ENCODE measurements around the gene COPS4.
"Not testable (repeated sequence)": the region's sequence is repeated elsewhere in the genome, so short reads cannot be mapped to it uniquely, and the experiment has no call there.

The COPS4 gene

GRCh38 chr4:83046693-83047473, 11.9 kb downstream of the COPS4 start:
- H3K27ac ChIP-seq = no peak overlapping the region
- no peak overlapping the region for H3K4me3 ChIP-seq
- H3K36me3 ChIP-seq = peaks cover 43% of the 10 kb centered on the region
- no peak for TF ChIP-seq Cebpa-rat (IDR thresholded peaks at IDR 0.05)
- no peaks in the 10 kb centered on the region for H3K4me1 ChIP-seq
- H3K9me3 ChIP-seq = no peaks in the 10 kb centered on the region
- no peaks in the 10 kb centered on the region for H4K20me1 ChIP-seq
- H3K27me3 ChIP-seq = no peaks in the 10 kb centered on the region
- no peak overlapping the region for H3K9ac ChIP-seq
- no peak overlapping the region for H3K4me2 ChIP-seq

- peaks cover 60% of the 10 kb centered on the region for H3K36me3 ChIP-seq
- not testable (repeated sequence) for H3K27ac ChIP-seq, H3K9me3 ChIP-seq, H3K9ac ChIP-seq, H3K4me2 ChIP-seq, H3K27me3 ChIP-seq, H3K4me1 ChIP-seq, H3K4me3 ChIP-seq, H4K20me1 ChIP-seq
Measured at GRCh38 chr4:83048781-83049180, 13.8 kb downstream of the COPS4 start.

- Histone ChIP-seq H3K4me2 (no peak overlapping the region), H3K9ac (no peak overlapping the region), H4K20me1 (no peaks in the 10 kb centered on the region), H3K4me1 (no peaks in the 10 kb centered on the region), H3K36me3 (peaks cover 71% of the 10 kb centered on the region), H3K9me3 (no peaks in the 10 kb centered on the region), H3K27ac (no peak overlapping the region), H3K4me3 (no peak overlapping the region), H3K27me3 (no peaks in the 10 kb centered on the region)
- no peak for TF ChIP-seq Cebpa-rat (IDR thresholded peaks at IDR 0.05)
Measured at GRCh38 chr4:83054928-83055327, 19.9 kb downstream of the COPS4 start.

GRCh38 chr4:83062739-83063138, 27.8 kb downstream of the COPS4 start:
- Histone ChIP-seq H3K36me3 (peaks cover 84% of the 10 kb centered on the region), H3K27ac (no peak overlapping the region), H3K27me3 (no peaks in the 10 kb centered on the region), H4K20me1 (no peaks in the 10 kb centered on the region), H3K9me3 (no peaks in the 10 kb centered on the region), H3K4me1 (peaks cover 7% of the 10 kb centered on the region), H3K4me2 (no peak overlapping the region), H3K9ac (no peak overlapping the region), H3K4me3 (no peak overlapping the region)
- no peak for TF ChIP-seq Cebpa-rat (IDR thresholded peaks at IDR 0.05)

- H3K27ac ChIP-seq = no peak overlapping the region
- no peaks in the 10 kb centered on the region for H3K9me3 ChIP-seq
- no peaks in the 10 kb centered on the region for H4K20me1 ChIP-seq
- H3K4me1 ChIP-seq = peaks cover 7% of the 10 kb centered on the region
- TF ChIP-seq Cebpa-rat (IDR thresholded peaks at IDR 0.05) = no peak
- peaks cover 90% of the 10 kb centered on the region for H3K36me3 ChIP-seq
- no peak overlapping the region for H3K4me3 ChIP-seq
- H3K9ac ChIP-seq = no peak overlapping the region
- H3K4me2 ChIP-seq = no peak overlapping the region
- H3K27me3 ChIP-seq = no peaks in the 10 kb centered on the region
Measured at GRCh38 chr4:83065266-83065665, 30.3 kb downstream of the COPS4 start.

- Histone ChIP-seq H3K4me2 (peak overlapping the region; percentile 26), H3K27ac (no peak overlapping the region), H3K9me3 (no peaks in the 10 kb centered on the region), H3K36me3 (peaks cover 93% of the 10 kb centered on the region), H3K27me3 (no peaks in the 10 kb centered on the region), H3K9ac (no peak overlapping the region), H3K4me1 (peaks cover 7% of the 10 kb centered on the region), H4K20me1 (no peaks in the 10 kb centered on the region), H3K4me3 (no peak overlapping the region)
- no peak for TF ChIP-seq Cebpa-rat (IDR thresholded peaks at IDR 0.05)
Measured at GRCh38 chr4:83067058-83067639, 32.2 kb downstream of the COPS4 start.

DNA sequence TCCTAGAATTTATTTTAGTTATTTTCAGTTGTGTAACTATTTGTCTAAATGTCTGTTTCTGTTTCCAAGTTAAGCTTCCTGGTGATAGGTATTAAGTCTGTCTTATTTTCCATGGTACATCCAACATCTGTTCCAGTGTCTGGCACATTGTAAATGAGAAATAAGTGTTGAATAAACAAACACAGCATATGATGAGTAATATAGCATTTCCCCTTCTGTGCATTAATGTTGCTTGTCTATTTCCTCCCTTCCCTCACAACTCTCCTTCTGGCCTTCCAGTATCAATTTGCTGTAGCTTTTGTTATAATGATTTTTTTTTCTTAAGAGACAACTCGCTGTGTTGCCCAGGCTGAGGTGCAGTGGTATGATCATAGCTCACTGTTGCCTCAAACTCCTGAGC, 36.1 kb downstream of the COPS4 start:
- Histone ChIP-seq H3K9ac (no peak overlapping the region), H3K4me2 (no peak overlapping the region), H3K4me1 (peaks cover 7% of the 10 kb centered on the region), H3K27ac (no peak overlapping the region), H4K20me1 (no peaks in the 10 kb centered on the region), H3K27me3 (no peaks in the 10 kb centered on the region), H3K9me3 (no peaks in the 10 kb centered on the region), H3K36me3 (peaks cover 75% of the 10 kb centered on the region), H3K4me3 (no peak overlapping the region)
- no peak for TF ChIP-seq Cebpa-rat (IDR thresholded peaks at IDR 0.05)

GRCh38 chr4:83074086-83074704, 39.2 kb downstream of the COPS4 start:
- H3K27ac ChIP-seq = no peak overlapping the region
- H4K20me1 ChIP-seq = no peaks in the 10 kb centered on the region
- H3K27me3 ChIP-seq = no peaks in the 10 kb centered on the region
- peaks cover 59% of the 10 kb centered on the region for H3K36me3 ChIP-seq
- H3K4me1 ChIP-seq = no peaks in the 10 kb centered on the region
- no peak overlapping the region for H3K9ac ChIP-seq
- TF ChIP-seq Cebpa-rat (IDR thresholded peaks at IDR 0.05) = no peak
- no peak overlapping the region for H3K4me3 ChIP-seq
- H3K9me3 ChIP-seq = no peaks in the 10 kb centered on the region
- H3K4me2 ChIP-seq = no peak overlapping the region

GRCh38 chr4:83074783-83075182, 39.8 kb downstream of the COPS4 start:
- peaks cover 55% of the 10 kb centered on the region for H3K36me3 ChIP-seq
- not testable (repeated sequence) for H3K27me3 ChIP-seq, H4K20me1 ChIP-seq, H3K9me3 ChIP-seq, H3K9ac ChIP-seq, H3K27ac ChIP-seq, H3K4me2 ChIP-seq, H3K4me1 ChIP-seq, H3K4me3 ChIP-seq

DNA sequence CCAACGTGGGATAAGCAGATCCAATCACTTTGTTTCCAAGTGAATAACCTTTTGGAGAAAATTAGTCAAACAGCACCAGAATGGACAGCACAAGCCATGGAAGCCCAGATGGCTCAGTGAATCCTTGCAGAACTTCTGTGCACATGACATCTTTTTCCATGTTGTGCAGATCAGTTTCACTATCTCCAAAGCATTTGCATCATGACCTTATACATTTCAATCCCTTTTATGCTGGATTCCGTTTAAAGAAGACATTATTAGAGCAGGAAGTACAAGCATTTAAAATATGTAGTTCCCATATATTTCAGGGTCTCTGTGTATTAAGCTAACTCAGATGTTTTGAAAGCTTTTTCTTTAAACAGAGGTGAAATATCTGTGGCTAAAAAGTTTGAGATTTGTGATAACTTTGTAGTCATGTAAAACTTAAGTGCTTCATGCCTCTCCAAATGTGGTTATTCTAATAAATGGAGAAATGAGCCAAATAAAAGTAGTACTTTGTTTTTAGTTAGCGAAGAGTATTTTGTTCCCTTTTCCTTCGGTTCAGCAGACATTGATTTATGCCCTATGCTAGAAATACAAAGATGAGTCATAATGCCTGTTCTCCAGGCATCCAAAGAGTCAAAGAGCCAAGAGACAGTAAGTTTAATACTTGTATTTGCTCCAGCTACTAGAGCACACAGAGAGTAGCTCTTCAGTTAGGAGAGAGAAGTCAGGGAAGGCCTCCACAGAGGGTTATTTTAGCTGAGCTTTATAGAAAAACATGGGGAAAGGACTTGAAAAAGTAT, 40.5 kb downstream of the COPS4 start:
- no peak overlapping the region for H3K27ac ChIP-seq
- H3K4me3 ChIP-seq = no peak overlapping the region

More for the DNA sequence above, 40.5 kb downstream of the COPS4 start:
- Histone ChIP-seq H3K27me3 (no peaks in the 10 kb centered on the region), H3K36me3 (peaks cover 47% of the 10 kb centered on the region), H3K4me1 (no peaks in the 10 kb centered on the region), H3K9ac (no peak overlapping the region), H4K20me1 (no peaks in the 10 kb centered on the region), H3K9me3 (no peaks in the 10 kb centered on the region), H3K4me2 (no peak overlapping the region)
- TF ChIP-seq Cebpa-rat (IDR thresholded peaks at IDR 0.05) = no peak

All from BLaER1 (cell line).